Left hindlimb (tissue), 1 donor: ENCODE results near the gene POLD3.
A peak's percentile ranks its signal among the peaks of the same experiment; 100 is the strongest.
"Not testable (repeated sequence)": the region's sequence is repeated elsewhere in the genome, so short reads cannot be mapped to it uniquely, and the experiment has no call there.

Experiments
- DNase-seq: peaks from one replicate; pipeline ENCODE4 v3.0.0-alpha.2; 2018

POLD3 gene

DNA sequence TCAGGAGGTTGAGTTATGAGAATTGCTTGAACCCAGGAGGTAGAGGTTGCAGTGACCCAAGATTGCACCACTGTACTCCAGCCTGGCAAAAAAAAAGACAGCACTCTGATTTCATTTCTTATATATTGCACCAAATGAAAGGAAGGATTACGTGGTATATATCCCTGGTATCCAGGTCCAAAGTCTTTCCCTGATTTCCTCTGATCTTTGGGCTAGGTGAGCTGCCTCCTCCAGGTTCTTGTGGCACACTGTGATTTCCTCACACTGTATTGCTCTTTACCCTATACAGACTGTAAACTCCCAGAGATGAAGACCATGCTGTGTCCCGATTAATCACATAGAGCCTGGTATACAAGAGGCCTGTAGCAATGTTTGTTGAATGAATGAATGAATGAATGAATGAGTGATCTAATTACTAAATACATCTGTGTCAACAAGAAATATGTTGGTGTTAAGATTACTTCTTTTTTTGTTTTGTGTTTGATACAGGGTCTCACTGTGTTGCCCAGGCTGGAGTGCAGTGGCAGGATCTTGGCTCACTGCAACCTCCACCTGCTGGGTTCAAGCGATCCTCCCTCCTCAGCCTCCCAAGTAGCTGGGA, 9.3 kb upstream of the POLD3 start:
- no peak for DNase-seq

DNA sequence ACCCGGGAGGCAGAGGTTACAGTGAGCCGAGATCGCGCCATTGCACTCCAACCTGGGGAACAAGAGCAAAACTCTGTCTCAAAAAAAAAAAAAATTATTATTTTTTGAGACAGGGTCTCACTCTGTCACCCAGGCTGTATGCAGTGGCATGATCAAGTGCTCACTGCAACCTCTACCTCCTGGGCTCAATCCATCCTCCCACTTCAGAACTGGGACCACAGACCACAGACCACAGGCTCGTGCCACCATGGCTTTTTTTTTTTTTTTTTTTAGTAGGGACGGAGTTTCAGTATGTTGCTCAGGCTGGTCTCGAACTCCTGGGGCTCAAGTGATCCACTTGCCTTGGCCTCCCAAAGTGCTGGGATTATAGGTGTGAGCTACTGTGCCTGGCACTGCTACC, 1.9 kb upstream of the POLD3 start:
- not testable (repeated sequence) for DNase-seq

DNA sequence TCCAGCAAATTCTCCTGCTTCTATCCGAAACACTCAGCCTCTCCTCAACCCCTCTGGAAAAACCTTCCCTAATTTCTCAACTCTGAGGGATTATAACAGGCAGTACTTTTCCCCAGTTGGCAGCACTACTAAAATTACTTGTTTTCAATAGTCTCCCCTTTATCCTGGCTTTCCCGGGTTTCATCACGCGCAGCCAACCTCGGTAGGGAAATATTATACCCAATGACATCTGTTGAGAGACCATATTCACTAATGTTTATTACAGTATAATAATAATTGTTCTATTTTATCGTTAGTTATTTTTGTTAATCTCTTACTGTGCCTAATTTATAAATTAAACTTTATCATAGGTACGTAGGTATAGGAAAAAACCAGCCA, 330 bp upstream of the POLD3 start:
- DNase-seq, result peak; percentile 44

DNA sequence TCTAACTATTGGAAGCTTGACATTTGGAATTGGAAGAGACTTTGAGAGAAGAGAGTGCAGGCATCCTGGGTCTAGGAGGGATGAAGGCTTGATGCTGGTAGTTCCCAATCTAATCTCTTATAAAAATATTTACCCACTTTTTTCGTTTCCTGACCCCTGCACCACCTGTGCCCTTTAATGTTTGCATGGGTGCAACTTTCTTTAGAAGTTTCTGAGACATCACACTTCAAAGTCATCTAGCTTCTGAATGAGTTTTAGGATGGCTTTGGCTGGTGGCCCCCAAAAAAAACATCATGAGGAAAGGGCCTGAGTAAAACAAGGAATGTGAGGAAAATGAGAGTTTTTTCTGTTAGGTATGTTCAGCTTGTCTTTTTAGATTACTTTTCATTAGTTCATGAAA, 1.1 kb downstream of the POLD3 start:
- no peak for DNase-seq

DNA sequence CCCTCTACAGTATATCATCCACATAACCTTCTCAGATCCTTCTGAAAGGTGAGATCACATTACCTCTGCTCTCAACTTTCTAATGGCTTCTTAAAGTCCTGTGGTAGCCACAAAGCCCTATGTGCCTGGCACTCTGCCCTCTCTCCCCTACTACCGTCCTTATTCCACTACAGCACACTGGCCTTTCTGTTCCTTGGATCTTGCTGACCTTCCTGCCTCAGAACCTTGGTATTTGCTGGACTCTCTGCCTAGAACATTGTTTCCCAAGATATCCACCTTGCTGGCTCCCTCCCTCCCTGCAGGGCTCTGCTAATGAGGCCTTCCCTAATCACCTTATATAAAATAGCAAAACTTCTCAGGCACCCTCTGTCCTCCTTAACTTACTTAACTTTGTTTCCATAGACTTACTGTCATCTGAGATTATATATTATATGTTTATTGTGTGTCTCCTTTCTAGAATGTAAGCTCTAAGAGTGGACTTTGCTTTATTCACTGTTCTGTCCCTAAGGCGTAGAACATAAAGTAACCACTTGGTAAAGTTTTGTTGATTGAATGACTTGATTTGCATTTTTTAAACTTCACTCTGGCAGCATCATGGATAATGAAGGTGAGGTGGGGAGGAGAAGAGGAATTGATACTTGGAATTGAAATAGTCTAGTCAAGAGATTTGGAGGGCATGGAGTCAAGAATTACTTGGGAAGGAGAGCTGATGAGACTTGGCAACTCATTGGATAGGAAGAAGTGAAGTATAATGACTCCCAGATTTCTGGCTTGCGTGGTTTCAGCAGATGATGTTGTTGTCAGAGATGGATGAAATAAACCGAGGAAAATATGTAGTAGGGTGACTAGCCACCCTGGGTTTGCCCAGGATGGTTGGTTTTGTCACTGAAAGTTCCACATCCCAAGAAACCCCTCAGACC, 10.5 kb downstream of the POLD3 start:
- no peak for DNase-seq

DNA sequence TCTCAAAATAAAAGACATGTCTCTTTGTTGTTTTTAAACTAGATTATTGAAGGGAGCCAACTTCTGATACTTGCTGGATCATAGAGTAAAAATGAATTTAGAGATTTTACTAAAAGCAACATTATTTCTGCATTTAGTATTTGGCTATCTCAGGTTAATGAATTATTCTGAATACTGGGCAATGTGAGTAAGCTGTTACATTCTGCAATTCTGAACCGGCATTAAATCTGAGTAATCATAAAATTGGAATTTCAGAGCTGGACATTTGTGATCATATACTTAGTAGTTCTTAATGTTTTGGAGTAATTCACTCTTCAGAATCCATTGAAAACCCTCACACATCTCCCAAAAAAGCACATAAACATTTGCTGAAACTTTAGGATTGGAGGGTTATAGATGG, 11.5 kb downstream of the POLD3 start:
- DNase-seq, result no peak

DNA sequence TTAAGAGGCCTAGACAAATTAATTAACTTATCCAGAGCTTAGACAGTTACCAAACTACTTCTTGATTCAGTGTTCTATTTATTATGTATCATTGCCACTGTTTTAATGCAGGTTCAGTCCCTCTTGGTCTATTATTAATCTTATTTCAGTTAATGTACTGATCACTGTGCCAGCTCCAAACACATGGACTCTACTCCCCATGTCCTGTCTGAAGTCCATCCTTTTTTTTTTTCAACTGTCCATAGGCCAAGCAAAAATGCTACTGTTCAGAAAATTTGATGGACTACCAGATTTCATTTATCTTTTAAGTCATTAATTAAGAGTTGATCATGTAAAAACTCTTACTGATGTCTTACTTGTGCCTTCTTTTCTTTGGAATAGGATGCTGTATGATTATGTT, 11.9 kb downstream of the POLD3 start:
- DNase-seq, result no peak

DNA sequence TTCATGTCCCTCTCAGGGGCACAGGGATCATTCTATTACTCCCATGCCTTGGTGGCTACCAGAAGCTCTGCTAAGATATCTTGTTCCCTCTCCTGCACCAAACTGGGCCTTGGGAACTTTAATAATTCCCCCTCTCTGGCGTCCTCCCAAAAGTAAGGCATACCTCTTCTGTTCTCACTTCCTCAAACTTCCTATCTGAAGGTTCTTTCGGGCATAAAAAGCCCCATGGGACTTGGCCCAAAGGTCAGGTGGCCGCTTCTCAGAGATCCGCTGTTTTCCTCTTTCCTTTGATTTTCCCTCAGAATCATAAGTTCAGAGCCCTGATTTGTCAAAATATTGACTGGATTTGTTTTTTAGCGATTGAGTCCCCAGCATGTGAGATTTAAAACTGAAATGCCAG, 13.0 kb downstream of the POLD3 start:
- no peak for DNase-seq

DNA sequence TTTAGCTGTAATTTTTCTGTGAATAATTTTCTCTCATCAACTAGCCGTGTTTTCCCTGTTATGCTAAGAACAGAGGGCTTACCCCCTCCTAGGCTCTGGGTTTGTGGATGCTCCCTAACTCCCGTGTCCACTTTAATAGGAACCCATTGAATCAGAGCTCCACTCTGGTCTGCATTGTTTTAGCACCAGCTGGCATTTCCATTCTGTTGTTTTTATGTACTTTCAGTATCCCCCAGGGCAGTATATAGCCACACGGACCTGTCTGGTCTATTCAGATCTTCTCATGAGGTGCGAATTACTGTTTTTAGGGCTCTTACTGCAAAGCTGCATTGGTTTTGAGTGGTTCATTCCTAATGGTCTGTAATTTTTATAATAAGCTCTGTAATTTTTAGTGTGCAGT, 16.0 kb downstream of the POLD3 start:
- no peak for DNase-seq

DNA sequence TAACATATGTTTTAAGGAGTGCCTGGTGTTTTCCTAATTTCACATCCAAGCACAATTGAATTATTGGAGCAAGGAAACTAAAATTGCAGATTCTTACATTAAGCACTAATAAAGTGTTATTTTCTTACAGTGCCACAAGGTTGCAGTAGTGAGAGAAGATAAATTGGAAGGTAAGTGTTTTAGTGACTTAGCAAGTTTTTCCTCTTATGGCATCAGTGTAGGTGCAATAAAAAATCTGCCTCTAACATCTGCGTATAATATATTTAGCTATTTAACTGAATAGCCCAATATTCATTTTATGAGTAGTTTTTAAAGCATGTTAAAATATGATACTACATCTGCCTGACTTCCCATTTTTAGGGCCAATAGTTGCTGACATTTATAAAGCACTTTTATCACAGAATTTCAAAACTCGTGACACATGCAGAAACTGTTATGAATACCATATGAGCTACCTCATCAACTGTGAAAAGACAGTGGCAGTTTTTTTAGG, 19.0 kb downstream of the POLD3 start:
- DNase-seq, result no peak

DNA sequence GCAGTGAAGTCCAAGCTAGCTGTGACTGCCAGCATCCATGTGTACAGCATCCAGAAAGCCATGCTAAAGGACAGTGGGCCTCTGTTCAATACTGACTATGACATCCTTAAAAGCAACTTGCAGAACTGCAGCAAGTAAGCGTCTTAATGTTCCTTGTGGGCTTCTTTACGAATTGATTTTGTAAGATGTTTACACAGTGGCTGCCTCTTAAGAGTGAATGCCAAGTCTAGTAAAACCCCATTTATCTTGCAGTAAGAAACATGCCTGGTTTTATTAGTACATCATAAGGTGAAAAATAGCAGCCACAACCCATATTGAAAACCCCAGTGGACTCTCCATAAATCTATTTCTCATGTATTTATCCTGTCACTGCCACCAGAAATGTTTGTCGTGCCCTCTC, 20.5 kb downstream of the POLD3 start:
- no peak for DNase-seq

DNA sequence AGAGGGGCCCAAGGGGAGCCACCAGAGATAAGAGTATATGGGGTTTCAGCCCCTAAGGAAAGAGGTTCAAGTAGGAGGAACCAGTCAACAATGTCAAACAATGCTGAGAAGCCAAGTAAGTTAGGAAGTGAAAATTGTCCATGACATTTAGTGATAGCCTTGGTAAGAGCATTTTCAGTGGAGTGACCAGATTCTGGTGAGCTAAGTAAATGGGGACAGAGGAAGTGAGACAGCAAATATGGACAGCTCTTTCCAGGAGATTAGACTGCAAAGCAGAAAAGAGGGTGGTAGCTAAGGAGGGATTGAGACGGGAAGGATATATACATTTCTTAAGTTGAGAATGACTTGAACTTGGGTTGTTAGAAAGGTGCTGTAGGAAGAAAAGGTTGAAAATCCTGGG, 22.9 kb downstream of the POLD3 start:
- DNase-seq, result no peak

DNA sequence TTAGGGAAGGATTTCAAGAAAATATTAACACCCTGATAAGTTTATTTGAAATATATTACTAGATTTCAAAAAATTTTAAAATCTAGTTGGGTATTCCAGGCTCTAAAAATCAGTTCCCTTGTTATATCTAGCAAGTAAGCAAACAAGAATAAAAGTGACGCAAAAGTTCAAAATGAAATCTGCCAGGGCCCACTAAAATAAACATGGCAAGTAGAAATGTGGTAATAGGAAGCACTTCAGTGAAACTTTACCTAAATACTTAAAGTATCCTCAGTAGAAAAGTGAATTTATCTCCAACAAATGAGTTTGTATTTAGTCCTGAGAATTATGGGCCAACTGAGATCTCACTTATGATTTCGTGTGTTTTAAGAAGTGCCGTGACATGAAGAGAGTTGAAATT, 23.6 kb downstream of the POLD3 start:
- DNase-seq, result no peak

DNA sequence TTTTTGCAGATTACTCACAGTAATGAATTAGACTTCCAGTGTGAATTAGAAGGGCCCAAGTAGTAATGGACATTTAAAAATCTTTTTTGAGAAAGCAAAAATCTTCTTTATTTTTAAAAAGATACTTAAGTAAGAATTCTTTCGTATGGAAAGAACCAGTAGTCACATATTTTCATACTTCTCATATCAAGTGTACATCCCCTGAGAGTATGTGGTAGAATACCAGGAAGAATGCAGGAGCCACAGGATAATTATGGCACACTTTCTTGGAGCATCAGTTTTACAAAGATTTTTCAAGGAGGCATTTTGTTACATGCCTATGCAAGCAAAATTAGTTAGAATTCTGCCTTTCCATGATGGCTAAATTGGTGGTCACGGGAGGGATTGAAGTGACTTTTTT, 28.1 kb downstream of the POLD3 start:
- DNase-seq, result no peak

DNA sequence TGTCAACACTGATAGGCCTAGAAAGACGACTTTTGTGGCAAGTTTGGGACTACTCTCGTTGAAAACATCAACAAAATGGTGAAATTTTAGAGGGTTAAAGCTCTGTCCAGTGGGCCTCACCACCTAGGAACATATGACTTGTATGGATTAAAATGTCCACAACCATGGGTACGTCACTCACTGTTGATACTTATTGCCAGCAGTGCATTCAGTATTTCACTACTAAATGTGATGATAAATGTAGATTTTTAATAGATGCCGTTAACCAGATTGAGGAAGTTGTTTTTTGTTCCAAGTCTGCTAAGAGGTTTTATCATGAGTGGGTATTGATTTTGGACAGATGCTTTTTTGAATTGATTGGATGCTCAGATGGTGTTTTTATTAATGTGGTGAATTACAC, 33.7 kb downstream of the POLD3 start:
- DNase-seq, result no peak

DNA sequence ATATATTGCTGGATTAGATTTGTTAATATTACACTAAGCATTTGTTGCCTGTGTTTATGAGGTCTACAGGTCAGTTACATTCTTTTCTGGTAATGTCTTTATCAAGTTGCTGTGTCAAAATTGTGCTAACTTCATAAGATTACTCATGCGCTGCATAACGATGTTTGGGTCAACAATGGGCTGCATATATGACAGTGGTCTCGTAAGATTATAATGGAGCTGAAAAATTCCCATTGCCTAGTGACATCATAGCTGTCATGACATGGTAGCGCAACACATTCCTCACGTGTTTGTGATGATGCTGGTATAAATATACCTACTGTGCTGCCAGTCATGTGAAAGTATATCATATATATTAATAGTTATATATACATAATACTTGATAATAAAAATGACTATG, 34.2 kb downstream of the POLD3 start:
- no peak for DNase-seq

DNA sequence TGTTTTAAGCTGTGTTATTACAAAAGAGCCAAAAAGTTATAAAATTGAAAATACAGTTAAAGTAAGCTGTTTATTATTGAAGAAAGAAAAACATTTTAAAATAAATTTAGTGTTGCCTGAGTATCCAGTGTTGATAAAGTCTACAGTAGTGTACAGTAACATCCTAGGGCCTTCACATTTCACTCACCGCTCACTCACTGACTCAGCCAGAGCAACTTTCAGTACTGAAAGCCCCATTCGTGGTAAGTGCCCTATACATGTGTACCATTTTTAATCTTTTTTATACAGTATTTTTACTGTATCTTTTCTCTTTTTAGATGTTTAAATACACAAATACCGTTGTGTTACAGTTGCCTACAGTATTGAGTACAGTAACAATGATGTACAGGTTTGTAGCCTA, 35.0 kb downstream of the POLD3 start:
- no peak for DNase-seq

DNA sequence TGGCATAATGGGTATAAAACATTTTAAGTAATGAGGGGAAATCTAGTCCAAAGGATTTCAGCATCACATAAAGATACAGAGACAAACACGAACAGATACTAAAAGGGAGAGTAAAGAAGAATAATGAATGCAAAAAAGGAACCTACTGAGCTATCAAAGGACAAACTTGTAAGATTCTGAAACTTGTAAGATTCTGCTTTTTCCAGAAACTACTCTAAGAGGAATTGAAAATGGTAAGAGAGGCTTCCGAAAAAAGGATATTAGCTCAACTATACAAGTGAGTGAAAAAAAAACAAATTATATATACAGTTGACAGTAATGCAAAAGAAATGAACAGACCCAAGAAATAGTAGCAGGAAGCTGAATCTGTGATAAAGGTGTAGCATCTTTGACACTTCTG, 37.7 kb downstream of the POLD3 start:
- DNase-seq, result no peak

DNA sequence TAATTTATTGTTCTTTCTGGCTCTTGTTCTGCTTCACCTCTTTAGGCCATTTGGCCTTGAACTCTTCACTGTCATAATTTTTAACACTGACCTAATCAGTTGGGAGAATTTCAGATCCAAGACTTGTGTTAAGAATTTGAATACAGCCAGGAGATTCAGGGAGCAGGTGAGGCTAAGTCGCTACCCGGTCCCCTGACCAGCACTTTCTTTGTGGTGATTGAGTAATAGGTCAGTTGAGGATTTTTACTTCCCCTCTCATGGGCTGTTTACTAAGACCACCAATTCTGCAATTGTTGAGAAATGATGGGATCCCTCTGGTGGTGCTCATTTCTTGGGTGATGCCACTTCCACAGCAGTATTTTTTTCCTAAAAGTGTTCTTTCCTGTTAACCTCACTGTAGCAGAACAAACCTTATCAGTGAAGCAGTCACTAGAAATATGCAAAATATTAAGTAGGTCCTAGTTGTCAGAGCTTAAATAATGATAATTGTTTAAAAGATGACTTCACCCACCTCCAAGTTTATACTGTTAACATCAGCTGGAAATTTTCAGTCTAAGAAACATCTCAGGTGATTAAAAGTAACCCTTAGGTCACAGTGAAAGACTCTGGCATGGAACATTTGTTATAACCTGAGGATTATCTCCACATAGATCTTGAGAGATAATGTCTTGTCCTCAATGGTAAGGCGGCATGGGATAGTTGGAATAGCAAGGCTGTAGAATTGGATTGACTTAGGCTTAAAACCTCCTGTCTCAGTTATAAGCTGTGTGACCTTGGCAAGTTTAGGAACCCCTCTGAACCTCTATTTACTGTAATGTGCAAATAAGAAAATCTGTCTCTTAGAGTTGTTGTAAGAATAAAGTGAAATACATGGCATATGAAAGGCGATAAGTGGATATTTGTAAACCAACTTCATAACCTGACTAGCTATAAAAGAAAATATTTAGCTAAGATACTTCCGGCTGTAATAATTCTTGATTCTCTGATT, 41.3 kb downstream of the POLD3 start:
- DNase-seq, result no peak

DNA sequence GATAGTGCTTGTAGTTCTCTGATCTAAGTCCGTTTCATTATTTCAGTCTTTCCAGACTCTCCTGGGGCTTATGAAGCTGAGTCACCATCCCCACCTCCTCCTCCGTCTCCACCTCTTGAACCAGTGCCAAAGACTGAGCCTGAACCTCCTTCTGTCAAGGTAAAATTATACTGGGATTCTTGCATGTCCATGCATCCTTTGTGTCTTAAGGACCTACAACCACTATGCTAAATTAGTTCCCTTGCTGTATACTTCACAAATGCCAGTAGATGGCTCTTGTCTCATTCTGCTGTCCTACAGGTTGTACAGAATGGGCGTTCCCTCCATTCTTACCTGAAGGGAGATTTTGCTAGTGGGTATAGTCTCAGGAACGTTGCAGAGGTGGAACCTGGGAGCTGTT, 42.2 kb downstream of the POLD3 start:
- no peak for DNase-seq

DNA sequence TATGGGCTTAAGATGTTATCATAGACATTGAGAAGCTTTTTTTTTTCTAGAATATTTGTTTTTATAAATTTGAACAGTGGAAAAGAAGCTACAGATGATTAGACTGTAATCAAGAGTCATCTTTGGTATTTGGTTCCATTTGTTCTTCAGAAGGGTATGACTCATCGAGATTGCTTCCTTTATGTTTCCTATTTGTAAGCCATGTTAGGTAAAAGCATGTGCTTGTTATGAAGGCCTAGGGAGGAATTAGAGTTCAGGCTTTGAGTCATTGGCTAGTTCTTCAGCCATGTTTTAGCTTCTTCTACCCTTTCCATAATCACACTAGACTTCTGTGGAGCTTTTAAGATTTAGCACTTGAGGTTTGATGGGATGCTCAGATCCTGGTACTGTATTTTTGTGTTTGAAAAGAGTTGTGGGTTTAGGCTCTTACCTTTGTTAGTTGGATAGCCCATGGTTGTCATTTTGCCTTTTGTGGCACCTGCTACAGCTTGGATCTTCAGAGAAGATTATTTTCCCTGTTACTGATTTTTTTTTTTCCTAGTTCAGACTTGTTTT, 44.3 kb downstream of the POLD3 start:
- no peak for DNase-seq

DNA sequence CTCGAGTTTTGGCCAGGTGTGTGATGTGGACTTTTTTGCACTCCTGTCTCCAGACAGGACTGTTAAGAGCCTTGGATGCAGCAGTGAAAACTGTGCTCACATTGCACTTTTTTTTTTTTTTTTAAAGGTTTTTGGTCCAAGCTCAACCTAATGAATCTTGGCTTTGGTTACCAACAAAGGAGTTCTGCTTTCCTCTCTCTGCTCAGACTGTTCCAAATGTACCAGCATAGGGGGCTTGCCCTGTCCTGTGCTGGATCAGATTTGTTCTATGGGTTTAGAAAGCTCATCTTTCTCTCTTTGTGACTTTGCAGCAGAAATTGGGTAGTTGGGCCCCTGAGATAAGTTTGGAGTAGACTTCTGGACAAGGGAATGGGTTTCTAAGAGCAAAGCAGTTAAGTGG, 45.3 kb downstream of the POLD3 start:
- no peak for DNase-seq

DNA sequence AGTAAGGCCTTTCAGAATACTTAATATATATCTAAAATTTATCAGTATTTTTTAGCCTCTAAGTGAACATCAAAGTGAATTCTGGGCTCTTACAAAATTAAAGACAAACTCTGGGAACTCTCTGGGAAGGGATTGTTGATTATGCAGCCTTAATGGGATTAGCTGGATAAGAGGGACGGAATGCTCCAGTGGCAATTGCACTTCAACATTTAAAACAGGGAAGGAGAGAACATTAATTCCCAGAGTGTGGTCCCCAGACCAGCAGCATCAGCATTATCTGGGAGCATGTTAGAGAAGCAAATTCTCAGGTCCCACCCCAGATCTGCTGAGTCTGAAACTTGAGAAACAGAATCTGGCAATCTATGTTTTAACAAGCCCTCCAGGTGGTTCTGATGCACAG, 46.5 kb downstream of the POLD3 start:
- DNase-seq, result no peak
